ENCODE results near the gene CDKN1B.

Gene CDKN1B

DNA sequence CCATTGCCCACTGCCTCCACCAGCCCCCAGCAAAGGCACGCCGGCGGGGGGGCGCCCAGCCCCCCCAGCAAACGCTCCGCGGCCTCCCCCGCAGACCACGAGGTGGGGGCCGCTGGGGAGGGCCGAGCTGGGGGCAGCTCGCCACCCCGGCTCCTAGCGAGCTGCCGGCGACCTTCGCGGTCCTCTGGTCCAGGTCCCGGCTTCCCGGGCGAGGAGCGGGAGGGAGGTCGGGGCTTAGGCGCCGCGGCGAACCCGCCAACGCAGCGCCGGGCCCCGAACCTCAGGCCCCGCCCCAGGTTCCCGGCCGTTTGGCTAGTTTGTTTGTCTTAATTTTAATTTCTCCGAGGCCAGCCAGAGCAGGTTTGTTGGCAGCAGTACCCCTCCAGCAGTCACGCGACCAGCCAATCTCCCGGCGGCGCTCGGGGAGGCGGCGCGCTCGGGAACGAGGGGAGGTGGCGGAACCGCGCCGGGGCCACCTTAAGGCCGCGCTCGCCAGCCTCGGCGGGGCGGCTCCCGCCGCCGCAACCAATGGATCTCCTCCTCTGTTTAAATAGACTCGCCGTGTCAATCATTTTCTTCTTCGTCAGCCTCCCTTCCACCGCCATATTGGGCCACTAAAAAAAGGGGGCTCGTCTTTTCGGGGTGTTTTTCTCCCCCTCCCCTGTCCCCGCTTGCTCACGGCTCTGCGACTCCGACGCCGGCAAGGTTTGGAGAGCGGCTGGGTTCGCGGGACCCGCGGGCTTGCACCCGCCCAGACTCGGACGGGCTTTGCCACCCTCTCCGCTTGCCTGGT, at the start of gene CDKN1B:
TSS of gene CDKN1B (plus strand) at position 576 of the 793 bp plus-strand sequence. CDS start 472 bp downstream, outside the sequence.
- DNase-seq, result peak; percentile 84

DNA sequence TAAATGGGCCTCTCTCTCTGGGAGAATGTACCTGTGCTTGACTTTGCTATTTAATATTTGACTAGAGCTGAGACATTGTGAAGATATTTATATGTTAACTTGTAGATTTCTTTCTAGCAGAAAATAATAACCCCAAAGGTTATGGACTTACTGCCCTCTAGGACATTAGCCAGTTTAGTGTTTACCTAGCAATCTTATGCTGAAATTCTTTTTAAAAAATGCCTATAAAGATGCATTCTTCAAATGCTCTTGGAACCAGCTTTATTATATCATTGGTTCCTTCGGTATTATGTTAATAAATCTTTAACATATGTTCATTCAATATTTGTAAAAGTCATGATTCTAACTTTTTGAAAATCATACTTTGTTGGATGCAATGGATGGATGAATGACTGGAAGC, 49.2 kb upstream of the CDKN1B start:
- no peak for DNase-seq

DNA sequence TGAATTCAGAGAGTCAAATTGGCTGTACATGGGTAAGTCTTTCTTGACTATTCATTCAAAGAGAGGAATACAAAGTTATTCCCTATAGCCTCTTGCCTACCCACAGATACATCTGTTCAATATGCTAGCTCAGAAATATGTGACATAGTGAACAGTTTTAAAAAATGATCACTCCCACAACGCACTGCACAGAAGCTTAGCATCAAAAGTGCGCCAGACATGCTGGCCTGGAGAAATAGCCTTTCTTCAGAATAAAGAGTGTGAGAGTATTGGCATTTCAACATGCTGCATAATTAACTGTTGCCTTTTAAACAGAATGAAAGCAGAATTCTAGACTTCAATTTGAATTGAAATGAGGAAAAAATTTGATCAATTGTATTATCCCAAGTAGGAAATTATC, 48.1 kb upstream of the CDKN1B start:
- DNase-seq, result no peak

DNA sequence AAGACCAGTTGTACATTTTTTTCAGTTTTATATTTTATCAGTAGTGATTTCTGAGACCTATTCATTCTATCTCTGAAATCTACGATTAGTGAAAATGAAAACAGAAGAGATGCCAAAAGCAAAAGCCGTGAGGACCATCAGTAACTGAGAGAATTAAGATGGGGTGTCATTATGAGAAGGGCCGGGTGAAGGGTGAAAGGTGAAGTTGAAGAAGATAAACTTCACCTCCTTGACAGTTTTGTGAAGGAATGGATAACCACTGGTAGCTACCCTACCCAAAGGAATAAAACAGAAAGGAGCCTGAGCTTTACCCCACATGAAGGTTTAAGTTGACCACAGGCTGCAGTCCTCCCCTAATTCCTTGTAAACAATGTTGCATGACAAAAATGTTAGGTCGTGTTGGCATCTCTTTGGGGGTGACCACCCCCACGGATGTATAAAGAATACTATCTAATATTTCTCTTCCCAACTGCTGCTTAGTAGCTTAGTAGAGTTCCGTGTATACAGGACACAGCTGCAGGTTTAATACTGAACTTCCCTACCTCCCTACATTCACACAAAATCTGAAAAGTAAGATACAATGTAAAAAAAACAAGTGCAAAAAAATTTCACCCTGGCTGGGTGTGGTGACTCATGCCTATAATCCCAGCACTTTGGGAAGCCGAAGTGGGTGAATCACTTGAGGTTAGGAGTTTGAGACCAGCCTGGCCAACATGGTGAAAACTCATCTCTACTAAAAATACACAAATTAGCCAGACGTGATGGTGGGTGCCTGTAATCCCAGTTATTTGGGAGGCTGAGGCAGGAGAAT, 45.1 kb upstream of the CDKN1B start:
- no peak for DNase-seq

DNA sequence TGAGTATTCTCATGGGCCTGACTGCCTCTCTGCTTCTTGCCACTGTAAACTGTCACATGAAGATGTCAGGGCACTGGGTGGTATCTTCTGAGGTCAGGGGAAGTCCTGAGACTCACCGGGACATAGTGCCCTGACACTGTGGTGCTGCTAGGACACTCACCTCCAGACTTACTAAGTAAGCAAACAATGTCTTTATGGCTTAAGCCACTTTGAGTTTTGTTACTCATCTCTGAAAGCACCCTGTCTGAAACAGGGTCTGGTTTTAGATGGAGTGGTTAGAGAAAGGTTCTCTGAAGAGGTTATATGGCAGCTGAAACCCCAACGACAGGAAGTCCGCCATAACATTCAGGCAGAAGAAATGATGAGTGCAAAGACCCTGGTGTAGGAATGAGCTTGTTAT, 43.9 kb upstream of the CDKN1B start:
- DNase-seq, result no peak

DNA sequence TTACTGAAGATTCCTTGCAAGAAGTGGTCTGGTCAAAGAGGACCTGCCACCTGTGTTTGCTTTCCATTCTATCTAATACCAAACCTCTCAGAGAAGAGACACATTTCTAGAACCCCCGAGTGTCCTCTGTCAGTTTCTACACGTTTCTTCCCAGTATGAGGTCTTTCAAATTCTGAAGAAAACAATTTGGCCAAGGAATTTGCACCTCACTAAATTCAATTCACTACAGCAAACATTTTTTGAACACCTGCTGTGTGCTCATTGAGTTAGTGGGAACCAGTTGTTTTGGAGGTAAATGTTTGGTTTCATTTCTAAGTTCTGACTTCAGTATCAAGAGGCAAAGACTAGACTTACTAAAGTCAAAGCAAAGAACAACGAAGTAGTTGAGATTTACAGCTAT, 40.6 kb upstream of the CDKN1B start:
- no peak for DNase-seq

DNA sequence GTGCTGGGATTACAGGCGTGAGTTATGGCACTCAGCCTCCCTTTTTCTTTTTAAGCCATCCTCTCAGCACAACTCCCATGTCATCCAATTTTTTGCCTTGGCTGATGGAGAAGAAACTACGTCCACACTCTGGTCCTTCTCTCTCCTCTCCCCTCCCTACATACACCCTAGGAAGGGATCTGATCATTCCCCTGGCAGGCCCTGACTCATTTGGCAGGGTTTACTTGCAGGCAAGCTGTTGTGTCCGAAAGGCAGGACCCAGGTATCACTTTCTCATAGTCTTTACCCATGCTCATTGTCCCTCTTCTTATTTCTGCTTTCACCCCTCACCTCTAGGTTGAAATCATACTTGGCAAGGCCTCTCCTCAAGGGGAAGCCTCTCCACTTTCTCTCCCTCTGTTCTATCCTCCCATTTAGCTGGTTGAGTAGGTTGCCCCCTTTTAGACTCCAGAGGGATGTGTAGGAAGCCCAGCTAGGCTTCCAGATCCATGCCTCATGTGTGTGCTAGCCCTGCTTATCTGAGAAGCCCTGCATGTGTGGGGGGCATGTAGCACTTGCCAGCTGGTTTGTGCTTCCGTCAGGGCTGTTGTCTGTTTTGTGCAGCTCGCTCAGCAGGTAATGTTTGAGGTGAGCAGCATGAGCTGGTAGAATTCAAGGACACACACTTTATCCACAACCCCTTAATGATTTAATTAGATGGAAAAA, 36.0 kb upstream of the CDKN1B start:
- no peak for DNase-seq

DNA sequence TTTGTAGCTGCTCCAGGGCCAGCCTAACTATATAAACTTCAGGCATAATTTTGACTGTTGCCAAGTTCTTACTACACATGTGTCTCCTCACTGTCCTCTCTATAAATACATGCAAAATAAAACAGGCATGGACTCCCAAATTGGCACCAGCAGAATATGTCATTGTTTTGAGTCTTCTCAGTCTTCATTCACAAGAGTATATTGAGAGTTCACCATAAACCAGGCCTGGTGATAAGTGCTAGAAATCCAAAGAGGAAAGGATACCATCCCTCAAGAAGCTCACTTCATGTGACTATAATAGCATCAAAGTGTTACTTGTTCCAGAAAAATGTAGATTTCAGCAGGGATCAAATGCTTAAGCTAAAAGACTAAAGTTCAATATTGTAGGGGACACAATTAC, 34.9 kb upstream of the CDKN1B start:
- no peak for DNase-seq

DNA sequence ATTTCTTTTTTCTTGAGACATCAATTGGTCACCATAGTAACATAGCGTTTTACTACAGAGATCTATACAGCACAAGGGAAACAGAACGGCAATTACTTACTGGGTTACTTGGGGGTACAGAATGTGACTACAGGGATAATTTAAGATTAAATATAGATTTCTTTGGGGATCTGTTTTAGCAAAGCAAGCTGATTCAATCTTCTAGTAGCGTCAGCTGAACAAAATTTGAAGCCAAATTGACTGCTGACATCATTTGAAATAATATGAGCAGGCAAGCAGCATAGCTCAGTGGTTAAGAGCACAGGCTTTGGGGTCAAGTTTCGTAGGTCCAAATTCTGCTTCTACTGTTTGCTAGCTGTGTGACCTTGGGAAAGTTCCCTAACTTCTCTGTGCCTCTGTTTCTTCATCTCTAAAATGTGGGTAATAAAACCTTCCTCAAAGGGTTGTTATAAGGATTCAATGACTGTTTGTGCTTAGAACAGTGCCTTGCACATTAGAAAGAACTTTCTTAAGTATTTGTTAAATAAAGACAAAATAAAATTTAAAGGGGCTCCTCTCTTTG, 34.0 kb upstream of the CDKN1B start:
- no peak for DNase-seq

DNA sequence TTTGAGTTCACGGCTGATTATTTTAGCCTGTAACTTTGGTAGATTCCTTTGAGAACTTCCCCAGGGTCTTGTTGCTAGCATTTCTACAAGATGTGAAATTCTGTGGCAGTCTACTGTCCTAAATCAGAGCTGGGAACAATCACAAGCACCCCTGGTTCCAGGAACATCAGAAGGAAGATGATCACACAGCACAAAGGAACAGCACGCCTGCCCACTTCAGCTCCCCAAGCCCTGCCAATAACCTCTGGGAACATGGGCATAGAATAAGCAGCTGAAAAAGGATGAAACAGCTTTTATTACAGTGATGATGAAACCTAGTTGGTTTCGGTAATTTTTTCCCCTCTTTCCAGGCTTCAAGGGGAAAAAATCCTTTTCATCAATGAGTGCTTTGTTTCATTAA, 33.4 kb upstream of the CDKN1B start:
- DNase-seq, result no peak

DNA sequence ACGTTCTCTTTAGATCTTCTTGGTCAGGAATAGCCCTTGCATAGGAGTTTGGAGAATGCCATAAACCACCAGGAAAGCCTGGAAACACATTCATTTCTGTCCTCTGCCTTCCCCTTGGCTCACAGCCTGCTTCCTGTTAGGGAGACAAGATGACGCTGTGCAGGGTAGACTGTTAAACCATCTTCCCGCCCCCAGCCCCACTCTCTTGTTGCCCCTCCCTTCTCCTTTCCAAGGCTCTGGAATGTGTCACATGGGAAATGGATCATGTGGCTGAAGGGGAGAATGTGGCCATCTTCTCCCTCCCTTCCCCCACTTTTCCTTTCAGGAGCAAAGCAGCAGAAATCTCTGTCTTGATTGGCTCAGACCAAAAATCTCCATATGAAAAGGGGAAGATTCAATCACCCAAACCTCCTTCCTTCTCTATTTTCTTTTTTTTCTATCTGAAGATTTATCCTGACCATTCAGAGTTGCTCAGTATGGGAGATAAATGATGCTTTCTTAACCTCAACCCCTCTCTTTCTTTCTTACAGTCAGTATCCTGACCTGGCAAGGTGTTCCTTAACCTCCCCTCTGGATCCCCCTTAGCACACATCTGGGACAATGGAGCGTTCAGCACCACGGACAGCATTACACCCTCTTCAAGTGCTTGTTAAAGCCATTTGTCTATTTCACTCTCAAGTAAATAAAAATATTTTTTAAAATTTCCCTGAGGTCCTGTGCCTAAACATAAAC, 32.6 kb upstream of the CDKN1B start:
- DNase-seq, result no peak

DNA sequence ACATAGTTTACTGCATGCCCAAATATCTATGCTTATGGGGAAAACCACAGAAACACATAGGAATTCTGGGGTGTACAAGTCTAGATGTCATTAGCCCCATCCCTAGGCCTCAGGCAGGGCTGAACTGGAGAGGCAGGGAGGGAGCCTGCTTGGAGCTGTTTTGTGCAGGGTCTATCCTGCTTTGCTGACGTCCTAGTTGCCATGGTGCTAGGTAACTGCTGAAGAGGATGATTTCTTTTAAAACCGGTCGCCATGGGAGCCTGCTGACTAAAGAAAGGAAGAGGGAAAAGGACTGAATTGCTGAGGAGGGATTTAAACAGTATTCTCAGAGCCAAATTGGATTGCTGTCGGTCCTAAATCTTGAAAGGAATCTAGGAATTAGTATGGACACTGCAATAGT, 31.9 kb upstream of the CDKN1B start:
- no peak for DNase-seq

DNA sequence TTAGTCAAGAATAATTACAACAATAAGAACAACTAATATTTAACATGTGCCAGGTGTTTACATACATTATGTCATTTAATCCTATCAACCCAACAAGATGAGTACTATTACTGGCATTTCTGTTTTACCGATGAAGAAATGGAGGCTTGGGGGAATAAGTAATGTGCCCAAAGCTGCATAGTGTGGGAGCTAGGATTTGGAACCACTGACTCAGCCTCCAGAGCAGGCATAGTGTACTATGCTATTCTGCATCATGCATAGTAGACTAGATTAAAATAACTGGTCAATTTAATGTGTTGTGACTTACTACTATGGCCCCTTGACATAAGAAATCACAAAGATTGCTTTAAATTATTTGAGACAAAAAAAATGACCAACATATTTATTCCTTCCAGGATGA, 30.7 kb upstream of the CDKN1B start:
- DNase-seq, result no peak

DNA sequence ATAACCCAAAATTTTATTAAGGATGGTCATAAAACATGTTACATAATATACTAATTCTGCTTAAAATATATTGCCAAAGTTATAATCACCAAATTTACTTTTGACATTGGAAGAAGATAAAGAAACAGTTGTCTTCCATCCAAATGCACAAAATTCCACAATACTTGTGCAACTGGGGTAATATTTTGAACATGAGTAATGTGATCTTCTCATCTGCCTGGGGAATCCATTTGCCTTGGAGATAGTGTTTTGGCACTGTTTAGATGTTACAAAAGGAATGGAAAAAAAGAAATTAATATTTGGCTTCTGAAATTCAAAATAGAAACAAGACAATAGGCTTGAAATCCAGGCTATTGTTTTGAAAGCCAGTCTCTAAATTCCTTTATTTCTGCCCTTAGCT, 30.2 kb upstream of the CDKN1B start:
- DNase-seq, result no peak

DNA sequence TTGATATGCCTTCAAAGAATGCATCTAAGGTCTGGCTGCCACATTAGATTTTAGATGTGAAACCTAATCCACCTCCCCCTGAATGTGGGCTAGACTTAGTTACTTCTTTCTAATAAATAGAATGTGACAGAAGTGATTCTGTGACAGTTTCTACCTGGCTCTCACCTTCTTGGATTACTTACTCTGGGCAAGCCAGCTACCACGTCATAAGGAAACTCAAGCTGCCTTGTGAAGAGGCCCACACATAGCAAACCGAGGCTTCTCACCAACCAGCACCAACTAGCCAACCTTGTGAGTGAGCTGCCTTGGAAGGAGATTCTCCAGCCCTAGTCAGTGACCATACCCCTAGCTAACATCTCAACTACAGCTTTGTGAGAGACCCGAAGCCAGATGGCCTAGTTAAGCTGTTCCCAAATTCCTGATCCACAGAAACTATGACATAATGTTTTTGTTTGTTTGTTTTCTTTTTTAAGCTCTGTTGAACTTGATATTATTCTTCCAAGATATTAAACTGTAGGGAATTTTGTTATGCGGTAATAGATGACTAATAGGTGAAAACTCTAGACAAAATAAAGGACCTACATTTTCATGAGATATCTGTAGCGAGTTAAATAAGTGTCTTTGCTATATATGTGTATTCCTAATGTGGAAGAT, 27.4 kb upstream of the CDKN1B start:
- DNase-seq, result no peak

DNA sequence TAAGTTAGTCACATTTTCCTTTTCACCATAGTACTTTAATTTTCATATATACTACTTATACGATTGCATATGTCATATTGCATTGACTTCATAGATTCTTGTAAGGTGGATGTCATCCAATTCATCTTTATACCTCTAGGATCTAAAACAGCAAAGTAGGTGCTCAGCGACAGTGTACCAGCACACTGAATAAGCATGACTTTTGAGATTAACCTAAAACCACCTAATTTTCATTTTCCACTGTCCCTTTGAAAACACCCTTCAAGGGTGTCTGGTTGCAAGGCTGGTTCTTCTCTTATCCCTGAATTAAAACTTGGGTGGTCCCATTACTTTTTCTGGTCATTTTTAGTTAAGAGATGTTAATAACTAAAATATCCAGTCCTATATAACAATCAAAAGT, 25.6 kb upstream of the CDKN1B start:
- DNase-seq, result no peak

DNA sequence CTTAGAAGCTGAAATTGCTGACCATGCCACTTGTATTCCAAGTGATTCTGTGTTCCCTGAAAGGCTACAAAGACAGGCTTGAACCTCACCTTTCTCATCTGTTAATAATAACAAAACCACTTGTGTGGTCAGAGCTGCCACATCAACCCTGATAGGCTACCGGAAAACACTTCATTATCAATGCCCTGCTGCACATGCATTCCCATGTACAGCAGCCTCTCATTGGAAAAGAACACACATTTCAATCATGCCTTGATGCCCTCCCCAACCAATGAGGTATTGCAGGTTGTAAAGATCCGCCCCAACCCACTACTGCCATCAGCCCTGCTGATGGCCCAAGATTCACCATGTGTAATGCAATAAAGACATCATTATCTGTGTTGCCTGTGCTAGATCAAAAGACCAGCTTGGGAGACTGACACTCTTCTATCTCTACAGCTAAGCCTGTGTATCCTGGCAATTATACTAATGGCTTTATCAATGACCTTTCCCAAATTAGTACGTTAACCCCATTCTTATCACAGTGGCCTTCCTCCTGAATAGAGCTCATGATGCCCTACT, 24.0 kb upstream of the CDKN1B start:
- DNase-seq, result no peak

DNA sequence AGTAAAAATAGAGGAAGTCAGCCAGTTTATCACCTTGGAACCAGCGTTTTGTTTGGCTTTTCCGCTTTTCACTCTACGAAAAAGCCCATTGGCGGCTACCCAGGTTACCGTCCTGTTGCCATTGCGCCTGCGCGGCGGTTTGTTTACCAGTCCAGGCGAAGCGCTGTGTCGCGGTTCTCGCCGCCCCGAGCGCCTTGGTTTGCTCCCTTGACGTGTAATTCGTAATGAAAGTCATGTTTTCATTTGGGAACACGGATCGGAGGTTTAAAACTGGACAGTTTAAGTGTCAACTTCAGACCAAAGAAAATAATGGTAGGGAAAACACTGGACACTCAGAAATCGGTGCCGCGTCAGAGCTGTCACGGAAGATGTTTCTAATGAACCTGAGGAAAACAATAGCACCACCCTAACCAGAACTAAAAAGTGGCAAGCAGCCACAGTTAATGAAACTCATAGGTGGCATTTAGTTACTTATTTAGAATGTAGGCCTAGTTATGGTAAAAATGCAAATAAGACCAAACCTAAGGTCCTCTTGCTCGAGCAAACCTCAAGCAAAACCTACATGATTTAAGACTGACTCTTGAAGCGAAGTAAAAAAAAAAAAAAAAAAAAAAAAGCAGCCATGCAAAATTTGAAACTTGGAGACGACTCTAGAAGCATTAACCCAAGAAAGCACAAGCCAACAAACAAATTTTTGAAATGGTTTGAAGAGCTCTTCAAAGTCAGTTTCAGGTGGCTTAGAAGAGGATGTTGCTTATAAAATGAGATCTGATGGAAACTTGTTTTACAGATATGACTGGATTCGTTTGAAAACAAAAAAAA, 20.4 kb upstream of the CDKN1B start:
- DNase-seq, result peak; percentile 88

DNA sequence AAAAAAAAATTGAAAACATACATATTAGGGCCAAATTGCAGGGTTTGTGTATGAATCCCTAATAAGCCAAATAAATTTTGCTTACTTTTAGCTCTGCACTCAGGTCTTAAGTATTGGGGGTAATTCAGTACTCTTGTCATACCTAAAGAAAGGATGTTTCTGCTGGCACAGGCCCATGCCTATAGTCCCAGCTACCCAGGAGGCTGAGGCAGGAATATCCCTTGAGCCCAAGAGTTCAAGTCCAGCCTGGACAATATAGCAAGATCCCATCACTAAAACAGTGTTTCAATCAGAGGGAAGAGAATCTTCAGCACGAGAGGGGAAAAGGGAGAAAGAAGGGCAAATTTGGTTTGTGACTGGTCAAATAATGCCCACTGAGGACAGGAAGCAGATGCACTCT, 17.8 kb upstream of the CDKN1B start:
- DNase-seq, result no peak

DNA sequence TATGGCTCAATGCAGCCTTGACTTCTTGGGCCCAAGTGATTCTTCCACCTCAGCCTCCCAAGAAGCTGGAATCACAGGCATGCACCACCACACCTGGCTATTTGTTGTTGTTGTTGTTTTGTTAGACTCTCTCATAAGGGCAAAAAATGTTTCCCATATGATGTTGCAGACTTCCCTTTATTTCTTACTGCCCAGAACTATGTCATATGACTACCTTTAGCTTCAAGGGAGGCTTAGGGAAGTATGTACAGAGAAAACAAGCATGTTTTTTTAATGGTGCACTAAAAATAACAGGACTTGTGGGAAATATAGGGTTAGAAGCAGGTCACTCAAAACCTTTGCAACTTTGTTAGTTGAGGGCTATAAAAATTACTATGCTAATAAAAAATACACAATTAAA, 16.9 kb upstream of the CDKN1B start:
- no peak for DNase-seq

DNA sequence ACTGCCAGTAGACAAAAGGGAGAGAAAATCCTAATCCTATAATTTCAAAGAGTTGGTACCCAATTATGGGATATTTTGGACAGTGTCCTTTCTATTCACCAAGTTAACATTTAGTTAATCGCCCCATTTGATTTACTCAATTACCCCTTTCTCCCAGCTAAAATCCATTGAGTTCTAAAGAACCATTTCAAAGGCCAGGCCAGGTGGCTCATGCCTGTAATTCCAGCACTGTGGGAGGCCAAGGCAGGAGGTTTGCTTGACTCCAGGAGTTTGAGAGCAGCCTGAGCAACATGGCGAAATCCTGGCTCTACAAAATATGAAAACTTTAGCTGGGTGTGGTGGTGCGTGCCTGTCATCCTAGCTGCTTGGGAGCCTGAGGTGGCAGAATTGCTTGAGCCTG, 15.7 kb upstream of the CDKN1B start:
- DNase-seq, result no peak
